Measurements from ENCODE around the gene MMP28.
"Not testable (repeated sequence)": the region's sequence is repeated elsewhere in the genome, so short reads cannot be mapped to it uniquely, and the experiment has no call there.

Gene MMP28

DNA sequence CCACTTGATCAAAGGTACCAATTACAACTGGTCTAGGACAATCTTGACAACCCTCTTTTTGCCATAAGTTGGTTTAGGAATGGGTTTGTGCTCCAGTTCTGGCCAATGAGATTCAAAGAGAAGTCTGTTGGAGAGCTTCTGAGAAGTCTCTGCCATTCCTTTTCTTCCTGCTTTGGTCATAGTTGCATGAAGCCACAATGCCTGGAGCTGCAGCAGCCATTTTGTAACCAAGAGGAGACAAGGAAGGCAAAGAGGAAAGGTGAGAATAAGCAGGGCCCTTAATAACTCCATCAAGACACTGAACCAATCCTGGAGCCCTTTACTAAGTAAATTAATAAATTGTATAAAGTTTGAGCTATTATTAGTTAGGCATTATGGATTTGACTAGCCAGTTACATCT is 38.2 kb downstream of the MMP28 start:
- in situ Hi-C loops (cut with HindIII; ENCODE audit: low pct_ligation_motif_present, low sequenced_read_pairs) = no loop called here
- no peak overlapping the region for H3K27ac ChIP-seq
- no peak overlapping the region for H3K4me3 ChIP-seq (ENCODE audit: low read depth, low read length)
- H3K27me3 ChIP-seq (replicated peaks) = peaks cover 3% of the 10 kb centered on the region
- H3K36me3 ChIP-seq (replicated peaks) = no peaks in the 10 kb centered on the region
- TF ChIP-seq, protein P1, sequence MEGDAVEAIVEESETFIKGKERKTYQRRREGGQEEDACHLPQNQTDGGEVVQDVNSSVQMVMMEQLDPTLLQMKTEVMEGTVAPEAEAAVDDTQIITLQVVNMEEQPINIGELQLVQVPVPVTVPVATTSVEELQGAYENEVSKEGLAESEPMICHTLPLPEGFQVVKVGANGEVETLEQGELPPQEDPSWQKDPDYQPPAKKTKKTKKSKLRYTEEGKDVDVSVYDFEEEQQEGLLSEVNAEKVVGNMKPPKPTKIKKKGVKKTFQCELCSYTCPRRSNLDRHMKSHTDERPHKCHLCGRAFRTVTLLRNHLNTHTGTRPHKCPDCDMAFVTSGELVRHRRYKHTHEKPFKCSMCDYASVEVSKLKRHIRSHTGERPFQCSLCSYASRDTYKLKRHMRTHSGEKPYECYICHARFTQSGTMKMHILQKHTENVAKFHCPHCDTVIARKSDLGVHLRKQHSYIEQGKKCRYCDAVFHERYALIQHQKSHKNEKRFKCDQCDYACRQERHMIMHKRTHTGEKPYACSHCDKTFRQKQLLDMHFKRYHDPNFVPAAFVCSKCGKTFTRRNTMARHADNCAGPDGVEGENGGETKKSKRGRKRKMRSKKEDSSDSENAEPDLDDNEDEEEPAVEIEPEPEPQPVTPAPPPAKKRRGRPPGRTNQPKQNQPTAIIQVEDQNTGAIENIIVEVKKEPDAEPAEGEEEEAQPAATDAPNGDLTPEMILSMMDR (IDR thresholded peaks at IDR 0.05; ENCODE audit: low read depth, low read length, missing control alignments) = no peak
- DNase-seq = no peak

DNA sequence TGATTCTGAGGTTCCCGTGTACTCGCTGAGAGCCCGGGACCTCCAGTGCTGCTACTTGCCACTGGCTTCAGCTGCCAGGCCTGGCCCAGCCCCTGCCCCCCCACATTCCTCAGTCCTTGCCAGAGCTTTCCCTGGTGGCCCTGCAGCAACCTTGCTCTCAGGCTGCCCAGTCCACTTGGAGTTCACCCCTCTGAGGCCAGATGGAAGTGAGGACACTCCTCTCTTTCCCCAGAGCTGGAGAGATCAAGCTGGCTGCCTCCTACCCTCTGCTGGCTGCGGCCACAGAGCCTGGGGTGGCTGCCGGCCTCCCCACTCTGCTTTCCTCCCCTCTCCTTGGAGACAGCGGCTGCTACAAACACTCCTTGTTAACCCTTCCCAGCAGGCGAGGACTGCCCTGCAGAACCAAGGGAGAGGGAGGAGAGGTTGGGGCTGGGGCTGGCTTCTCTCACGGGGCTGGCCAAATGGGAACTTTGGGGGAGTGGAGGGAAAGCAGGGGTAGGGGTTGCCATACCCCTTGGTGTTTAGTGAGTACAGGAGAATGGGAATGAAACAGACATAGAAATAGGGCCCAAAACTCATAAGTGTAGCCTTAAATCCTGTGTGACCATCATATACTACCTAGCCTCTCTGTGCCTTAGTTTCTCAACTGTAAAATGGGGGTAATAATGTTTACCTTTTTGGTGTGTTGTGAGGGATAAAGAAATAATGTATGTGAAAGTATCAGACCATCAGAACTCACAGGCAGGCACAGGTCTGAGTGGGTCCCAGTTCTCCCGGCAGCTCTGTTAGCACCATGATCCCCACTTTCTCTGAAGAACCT is 42.3 kb downstream of the MMP28 start, which contains the start of gene GAS2L2:
Gene GAS2L2 (minus strand): TSS at position 295 of the 820 bp plus-strand sequence. CDS start 389 bp downstream, outside the sequence.
- in situ Hi-C loops (cut with HindIII; ENCODE audit: low pct_ligation_motif_present, low sequenced_read_pairs) = no loop called here
- TF ChIP-seq, protein P1 (IDR thresholded peaks at IDR 0.05; ENCODE audit: low read depth, low read length, missing control alignments) = no peak
- peaks cover 27% of the 10 kb centered on the region for H3K27me3 ChIP-seq (replicated peaks)
- H3K27ac ChIP-seq = no peak within 1 kb of the TSS
- no peak for DNase-seq
- no peak within 1 kb of the TSS for H3K4me3 ChIP-seq (ENCODE audit: low read depth, low read length)
- no peaks in the 10 kb centered on the region for H3K36me3 ChIP-seq (replicated peaks)

DNA sequence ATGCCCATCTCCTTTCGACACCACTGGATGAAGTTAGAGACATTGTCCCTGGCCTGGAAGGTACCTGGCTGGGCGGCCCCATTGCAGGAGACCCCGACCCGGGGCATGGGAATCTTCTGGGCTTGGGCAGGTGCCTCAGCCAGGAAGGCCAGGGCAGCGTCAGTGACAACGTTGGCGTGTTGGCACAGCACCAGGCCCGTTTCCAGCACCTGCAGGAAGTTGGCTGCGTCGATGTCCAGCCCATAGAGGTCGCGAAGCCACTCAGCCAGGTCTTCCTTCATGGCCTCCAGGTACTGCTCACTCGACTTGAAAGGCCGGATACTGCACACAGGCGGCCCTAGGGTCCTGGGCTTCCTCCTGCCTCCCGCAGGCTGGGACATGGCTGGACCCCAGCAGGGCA is 43.0 kb downstream of the MMP28 start:
- in situ Hi-C loops (cut with HindIII; ENCODE audit: low pct_ligation_motif_present, low sequenced_read_pairs) = no loop called here
- Histone ChIP-seq H3K27me3 (replicated peaks) (peaks cover 27% of the 10 kb centered on the region), H3K27ac (no peak overlapping the region), H3K36me3 (replicated peaks) (no peaks in the 10 kb centered on the region), H3K4me3 (ENCODE audit: low read depth, low read length) (no peak overlapping the region)
- TF ChIP-seq, protein P1 (IDR thresholded peaks at IDR 0.05; ENCODE audit: low read depth, low read length, missing control alignments) = no peak
- no peak for DNase-seq

DNA sequence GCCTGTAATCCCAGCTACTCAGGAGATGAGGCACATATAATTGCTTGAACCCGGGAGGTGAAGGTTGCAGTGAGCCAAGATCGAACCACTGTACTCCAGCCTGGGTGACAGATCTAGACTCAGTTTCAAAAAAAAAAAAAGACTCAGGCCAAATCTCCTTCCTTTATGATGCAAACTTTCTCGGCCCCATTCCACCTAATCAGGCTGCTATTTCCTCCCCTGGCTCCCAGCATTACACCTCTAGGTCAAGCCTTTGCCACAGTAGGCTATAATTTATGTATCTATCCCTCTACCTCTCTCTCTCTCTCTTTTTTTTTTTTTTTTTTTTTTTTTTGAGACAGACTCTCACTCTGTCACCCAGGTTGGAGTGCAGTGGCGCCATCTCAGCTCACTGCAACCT is 43.9 kb downstream of the MMP28 start:
- H3K27ac ChIP-seq; H3K36me3 ChIP-seq (replicated peaks); DNase-seq; H3K4me3 ChIP-seq (ENCODE audit: low read depth, low read length); in situ Hi-C loops (cut with HindIII; ENCODE audit: low pct_ligation_motif_present, low sequenced_read_pairs): not testable (repeated sequence)
- peaks cover 27% of the 10 kb centered on the region for H3K27me3 ChIP-seq (replicated peaks)

DNA sequence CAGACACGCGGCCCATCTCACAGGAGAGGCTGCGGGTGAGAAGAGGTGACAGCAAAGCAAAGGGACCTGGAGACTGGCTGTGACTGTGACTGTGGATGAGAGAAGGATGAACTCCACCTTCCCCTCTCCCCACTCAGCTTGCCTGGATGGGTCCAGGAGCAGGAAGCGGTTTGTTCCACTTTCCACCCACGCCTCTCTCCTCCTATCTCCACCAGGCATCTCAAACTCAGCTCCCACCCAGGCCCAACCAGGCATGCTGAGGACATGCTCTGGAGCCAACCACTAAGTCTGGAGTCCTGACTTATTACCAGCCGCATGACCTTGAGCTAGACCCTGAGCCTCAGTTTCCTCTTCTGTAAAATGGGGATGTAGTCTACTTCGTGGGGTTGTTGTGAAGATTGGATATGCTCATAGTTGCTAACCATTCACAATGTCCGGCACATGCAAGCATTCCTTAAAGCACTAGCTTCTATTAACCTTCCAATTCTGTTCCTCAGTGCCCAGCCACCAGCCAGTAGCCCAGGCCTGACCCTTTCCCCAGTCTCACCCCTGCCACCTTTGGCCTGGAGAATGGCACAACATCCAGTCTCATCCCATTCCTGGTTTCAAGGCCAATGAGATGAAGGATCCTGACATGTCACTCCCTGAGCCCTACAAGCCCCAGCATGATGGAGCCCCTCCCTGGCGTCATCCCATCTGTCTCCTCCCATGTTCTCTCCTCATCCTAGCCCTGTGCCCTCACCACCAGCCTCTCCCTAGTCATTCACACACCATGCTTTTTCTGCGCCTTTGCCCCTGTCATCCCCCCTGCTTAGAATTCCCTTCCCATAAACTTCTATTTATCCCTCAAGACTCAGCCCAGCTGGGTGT is 44.7 kb downstream of the MMP28 start:
- Histone ChIP-seq H3K36me3 (replicated peaks) (no peaks in the 10 kb centered on the region), H3K27me3 (replicated peaks) (peaks cover 27% of the 10 kb centered on the region), H3K27ac (no peak overlapping the region), H3K4me3 (ENCODE audit: low read depth, low read length) (no peak overlapping the region)
- no peak for DNase-seq
- in situ Hi-C loops (cut with HindIII; ENCODE audit: low pct_ligation_motif_present, low sequenced_read_pairs) = no loop called here
- TF ChIP-seq, protein P1 (IDR thresholded peaks at IDR 0.05; ENCODE audit: low read depth, low read length, missing control alignments) = no peak

Measured in brain microvascular endothelial cell (primary cell).